GM23338 (cell line): Measurements from ENCODE around the gene LTBP2. TPM values are rescaled to one million over a fixed set of nuclear protein-coding genes. Genes with fewer than 3 reads are reported as not detected.

ENCODE experiments used
- ATAC-seq: fragments of 200-7000 bp; cut with Tn5 transposase; 3 replicates; pipeline ENCODE4 v1.9.1; 2020
- DNase-seq: peaks from one replicate; pipeline ENCODE4 v3.0.0-alpha.2; 2015; ENCODE audit warnings: low spot score
- H2AFZ ChIP-seq: fragments of 200-600 bp; sonication (generic); 2 replicates; pipeline ENCODE4 v1.8.0; 2016; ENCODE audit warnings: antibody characterized with exemption, mild to moderate bottlenecking, moderate library complexity
- H3F3A ChIP-seq: fragments of 200-600 bp; sonication (generic); replicated peaks from 2 replicates; pipeline ENCODE4 v1.8.0; 2017; ENCODE audit warnings: antibody characterized with exemption, mixed run types, low read depth
- H3K27ac ChIP-seq: fragments of 200-600 bp; sonication (generic); 2 replicates; pipeline ENCODE4 v1.6.1; 2016; ENCODE audit warnings: low read depth
- H3K27me3 ChIP-seq: fragments of 200-600 bp; sonication (generic); 2 replicates; pipeline ENCODE4 v1.8.0; 2016; ENCODE audit warnings: mild to moderate bottlenecking, mixed run types, moderate library complexity; ENCODE audit not compliant: insufficient read depth
- H3K36me3 ChIP-seq: fragments of 200-600 bp; sonication (generic); 2 replicates; pipeline ENCODE4 v1.8.0; 2016; ENCODE audit warnings: mild to moderate bottlenecking; ENCODE audit not compliant: insufficient read depth
- H3K4me1 ChIP-seq: fragments of 200-600 bp; sonication (generic); 2 replicates; pipeline ENCODE4 v1.8.0; 2016; ENCODE audit warnings: mild to moderate bottlenecking, moderate library complexity; ENCODE audit not compliant: insufficient read depth
- H3K4me2 ChIP-seq: fragments of 200-600 bp; sonication (generic); 2 replicates; pipeline ENCODE4 v1.7.1; 2017; ENCODE audit warnings: mixed run types
- H3K4me3 ChIP-seq: fragments of 200-600 bp; sonication (generic); 2 replicates; pipeline ENCODE4 v1.6.1; 2016; ENCODE audit warnings: mixed run types
- H3K79me2 ChIP-seq: fragments of 200-600 bp; sonication (generic); replicated peaks from 2 replicates; pipeline ENCODE4 v1.8.0; 2017; ENCODE audit warnings: mild to moderate bottlenecking; ENCODE audit not compliant: insufficient read depth
- H3K9me2 ChIP-seq: fragments of 200-600 bp; sonication (generic); 2 replicates; pipeline ENCODE4 v1.8.0; 2017; ENCODE audit not compliant: insufficient read depth
- H4K20me1 ChIP-seq: fragments of 200-600 bp; sonication (generic); replicated peaks from 2 replicates; pipeline ENCODE4 v1.8.0; 2017; ENCODE audit warnings: mild to moderate bottlenecking; ENCODE audit not compliant: insufficient read depth
- H3K27ac Mint-ChIP-seq: 2 replicates; pipeline ENCODE4 v1.8.0; 2020; ENCODE audit warnings: inconsistent platforms, mild to moderate bottlenecking, moderate library complexity, mixed read lengths
- H3K27me3 Mint-ChIP-seq: 3 replicates; pipeline ENCODE4 v1.8.0; 2022; ENCODE audit warnings: low read depth, mild to moderate bottlenecking, moderate library complexity, mixed read lengths, inconsistent platforms; ENCODE audit not compliant: insufficient read depth, poor library complexity
- H3K36me3 Mint-ChIP-seq: 3 replicates; pipeline ENCODE4 v1.8.0; 2021; ENCODE audit warnings: low read depth, mild to moderate bottlenecking, inconsistent platforms, moderate library complexity, mixed read lengths
- H3K4me1 Mint-ChIP-seq: 3 replicates; pipeline ENCODE4 v1.8.0; 2020; ENCODE audit warnings: mild to moderate bottlenecking, inconsistent platforms, mixed read lengths
- H3K4me3 Mint-ChIP-seq: 3 replicates; pipeline ENCODE4 v1.8.0; 2021; ENCODE audit warnings: moderate library complexity, mild to moderate bottlenecking, inconsistent platforms, mixed read lengths
- H3K9me3 Mint-ChIP-seq: 3 replicates; pipeline ENCODE4 v1.8.0; 2020; ENCODE audit warnings: moderate library complexity, mild to moderate bottlenecking, inconsistent platforms, mixed read lengths
- CREB1 ChIP-seq: fragments of 250-450 bp; sonication (Bioruptor Pico); IDR thresholded peaks from 2 replicates; pipeline ENCODE4 v1.5.0; 2020; ENCODE audit warnings: low read depth, mild to moderate bottlenecking, moderate library complexity
- ETS1 ChIP-seq: IDR thresholded peaks from 2 replicates; pipeline ENCODE4 v1.6.1; 2016; ENCODE audit warnings: antibody characterized with exemption
- EZH2 ChIP-seq: fragments of 200-600 bp; sonication (generic); IDR thresholded peaks from one replicate; pipeline ENCODE4 v1.8.0; 2017; ENCODE audit warnings: antibody characterized with exemption, mild to moderate bottlenecking, low read depth; ENCODE audit not compliant: unreplicated experiment
- EZH2phosphoT487 ChIP-seq: fragments of 200-600 bp; sonication (generic); IDR thresholded peaks from one replicate; pipeline ENCODE4 v1.8.1; 2018; ENCODE audit warnings: antibody characterized with exemption; ENCODE audit not compliant: unreplicated experiment
- JUNB ChIP-seq: IDR thresholded peaks from one replicate; pipeline ENCODE4 v1.6.1; 2016; ENCODE audit warnings: antibody characterized with exemption; ENCODE audit not compliant: unreplicated experiment
- NANOG ChIP-seq: IDR thresholded peaks from 2 replicates; pipeline ENCODE4 v1.6.1; 2016; ENCODE audit warnings: antibody characterized with exemption, borderline replicate concordance
- POLR2AphosphoS5 ChIP-seq: IDR thresholded peaks from 2 replicates; pipeline ENCODE4 v1.6.1; 2016; ENCODE audit warnings: antibody characterized with exemption, low read depth
- STAT1 ChIP-seq: IDR thresholded peaks from one replicate; pipeline ENCODE4 v1.6.1; 2016; ENCODE audit warnings: antibody characterized with exemption; ENCODE audit not compliant: unreplicated experiment
- ZNF114 ChIP-seq: fragments of 250-450 bp; sonication (Bioruptor Pico); IDR thresholded peaks from 2 replicates; pipeline ENCODE4 v1.5.0; 2020; ENCODE audit warnings: mild to moderate bottlenecking, moderate library complexity
- ZNF331 ChIP-seq: fragments of 250-450 bp; sonication (Bioruptor Pico); IDR thresholded peaks from 2 replicates; pipeline ENCODE4 v1.5.0; 2020; ENCODE audit warnings: low read depth, mild to moderate bottlenecking, moderate library complexity
- ZNF462 ChIP-seq: fragments of 250-450 bp; sonication (Bioruptor Pico); IDR thresholded peaks from 2 replicates; pipeline ENCODE4 v1.5.0; 2020; ENCODE audit warnings: mild to moderate bottlenecking, moderate library complexity
- polyA plus RNA-seq: library from polyadenylated mRNA; unstranded; fragments of >200 nt; fragmentation: Nextera tagmentation; extraction: Ambion mirVana; gene quantifications from 2 replicates; pipeline ENCODE4 v1.2.1, GENCODE V29; 2016
- total RNA-seq: library from RNA; depleted of rRNA; stranded (reverse); fragments of >200 nt; shearing (Covaris generic); gene quantifications from 2 replicates; pipeline ENCODE4 v1.2.3, GENCODE V29; 2014
- TF ChIP-seq, protein P1 (sequence below): IDR thresholded peaks from one replicate; pipeline ENCODE4 v1.6.1; 2018; ENCODE audit warnings: antibody characterized with exemption; ENCODE audit not compliant: unreplicated experiment
- TF ChIP-seq, protein P2 (sequence below), 2 experiments: fragments of 200-600 bp in 1 of 2; sonication (generic) in 1 of 2; conservative IDR thresholded peaks; 2 replicates each; pipeline versions ENCODE4 v1.5.1 to v1.6.1; 2016 to 2017; ENCODE audit warnings: antibody characterized with exemption in 2 of 2, low read depth in 2 of 2, mild to moderate bottlenecking in 2 of 2, moderate library complexity in 1 of 2

LTBP2 gene
- total and polyA plus RNA-seq, 2 experiments from 2014 or later: 0.27 to 0.49 TPM

- Histone ChIP-seq H3K4me3 (no peak overlapping the region), H4K20me1 (no peaks in the 10 kb centered on the region), H3K27me3 (no peaks in the 10 kb centered on the region), H3K4me1 (no peaks in the 10 kb centered on the region), H3K27ac (no peak overlapping the region), H3K4me2 (no peak overlapping the region), H3K9me2 (no peaks in the 10 kb centered on the region), H3F3A (no peaks in the 10 kb centered on the region), H3K79me2 (no peaks in the 10 kb centered on the region), H2AFZ (no peak overlapping the region), H3K36me3 (no peaks in the 10 kb centered on the region)
- DNase-seq: no peak
- Mint-ChIP-seq H3K4me3 (no peak overlapping the region), H3K27me3 (peaks cover 4% of the 10 kb centered on the region), H3K4me1 (peaks cover 8% of the 10 kb centered on the region; the same call in 2 of the 3 replicates), H3K27ac (no peak overlapping the region), H3K36me3 (no peaks in the 10 kb centered on the region), H3K9me3 (no peaks in the 10 kb centered on the region)
- TF ChIP-seq, protein P1, sequence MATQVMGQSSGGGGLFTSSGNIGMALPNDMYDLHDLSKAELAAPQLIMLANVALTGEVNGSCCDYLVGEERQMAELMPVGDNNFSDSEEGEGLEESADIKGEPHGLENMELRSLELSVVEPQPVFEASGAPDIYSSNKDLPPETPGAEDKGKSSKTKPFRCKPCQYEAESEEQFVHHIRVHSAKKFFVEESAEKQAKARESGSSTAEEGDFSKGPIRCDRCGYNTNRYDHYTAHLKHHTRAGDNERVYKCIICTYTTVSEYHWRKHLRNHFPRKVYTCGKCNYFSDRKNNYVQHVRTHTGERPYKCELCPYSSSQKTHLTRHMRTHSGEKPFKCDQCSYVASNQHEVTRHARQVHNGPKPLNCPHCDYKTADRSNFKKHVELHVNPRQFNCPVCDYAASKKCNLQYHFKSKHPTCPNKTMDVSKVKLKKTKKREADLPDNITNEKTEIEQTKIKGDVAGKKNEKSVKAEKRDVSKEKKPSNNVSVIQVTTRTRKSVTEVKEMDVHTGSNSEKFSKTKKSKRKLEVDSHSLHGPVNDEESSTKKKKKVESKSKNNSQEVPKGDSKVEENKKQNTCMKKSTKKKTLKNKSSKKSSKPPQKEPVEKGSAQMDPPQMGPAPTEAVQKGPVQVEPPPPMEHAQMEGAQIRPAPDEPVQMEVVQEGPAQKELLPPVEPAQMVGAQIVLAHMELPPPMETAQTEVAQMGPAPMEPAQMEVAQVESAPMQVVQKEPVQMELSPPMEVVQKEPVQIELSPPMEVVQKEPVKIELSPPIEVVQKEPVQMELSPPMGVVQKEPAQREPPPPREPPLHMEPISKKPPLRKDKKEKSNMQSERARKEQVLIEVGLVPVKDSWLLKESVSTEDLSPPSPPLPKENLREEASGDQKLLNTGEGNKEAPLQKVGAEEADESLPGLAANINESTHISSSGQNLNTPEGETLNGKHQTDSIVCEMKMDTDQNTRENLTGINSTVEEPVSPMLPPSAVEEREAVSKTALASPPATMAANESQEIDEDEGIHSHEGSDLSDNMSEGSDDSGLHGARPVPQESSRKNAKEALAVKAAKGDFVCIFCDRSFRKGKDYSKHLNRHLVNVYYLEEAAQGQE: no peak
- TF ChIP-seq STAT1 (no peak), JUNB (no peak), ZNF462 (CRISPR knock-in tag) (no peak), ZNF114 (CRISPR knock-in tag) (no peak), EZH2 (no peak), ZNF331 (no peak), NANOG (no peak), POLR2AphosphoS5 (no peak), ETS1 (no peak), CREB1 (CRISPR knock-in tag) (no peak), EZH2phosphoT487 (no peak)
- TF ChIP-seq, protein P2, sequence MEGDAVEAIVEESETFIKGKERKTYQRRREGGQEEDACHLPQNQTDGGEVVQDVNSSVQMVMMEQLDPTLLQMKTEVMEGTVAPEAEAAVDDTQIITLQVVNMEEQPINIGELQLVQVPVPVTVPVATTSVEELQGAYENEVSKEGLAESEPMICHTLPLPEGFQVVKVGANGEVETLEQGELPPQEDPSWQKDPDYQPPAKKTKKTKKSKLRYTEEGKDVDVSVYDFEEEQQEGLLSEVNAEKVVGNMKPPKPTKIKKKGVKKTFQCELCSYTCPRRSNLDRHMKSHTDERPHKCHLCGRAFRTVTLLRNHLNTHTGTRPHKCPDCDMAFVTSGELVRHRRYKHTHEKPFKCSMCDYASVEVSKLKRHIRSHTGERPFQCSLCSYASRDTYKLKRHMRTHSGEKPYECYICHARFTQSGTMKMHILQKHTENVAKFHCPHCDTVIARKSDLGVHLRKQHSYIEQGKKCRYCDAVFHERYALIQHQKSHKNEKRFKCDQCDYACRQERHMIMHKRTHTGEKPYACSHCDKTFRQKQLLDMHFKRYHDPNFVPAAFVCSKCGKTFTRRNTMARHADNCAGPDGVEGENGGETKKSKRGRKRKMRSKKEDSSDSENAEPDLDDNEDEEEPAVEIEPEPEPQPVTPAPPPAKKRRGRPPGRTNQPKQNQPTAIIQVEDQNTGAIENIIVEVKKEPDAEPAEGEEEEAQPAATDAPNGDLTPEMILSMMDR (conservative IDR thresholded peaks at IDR 0.05; ENCODE audit: low read depth in 2 of 2): no peak
- ATAC-seq: no peak
Measured at GRCh38 chr14:74535756-74536325, 76.2 kb downstream of the LTBP2 start.
